HEK293 (cell line): ENCODE data around the gene MAPK12.

Experiments
- CTCF ChIA-PET: fragments of 350-600 bp; formaldehyde crosslinking; extraction: SDS; loops from one replicate; lab custom pipeline; 2021; ENCODE audit warnings: antibody characterized with exemption; lab: Yijun Ruan, JAX
- POLR2A ChIA-PET: fragments of 300-600 bp; formaldehyde crosslinking; extraction: SDS; loops from one replicate; lab custom pipeline; 2020; ENCODE audit warnings: antibody characterized with exemption, inconsistent platforms; lab: Yijun Ruan, JAX
- H3K27ac ChIP-seq: fragments of 200-500 bp; sonication (Bioruptor generic); 2 replicates; pipeline ENCODE4 v1.5.1; 2014; ENCODE audit warnings: low read depth, low read length, control low read depth, inconsistent platforms; ENCODE audit errors: extremely low read depth
- H3K36me3 ChIP-seq, 2 experiments: fragments of 200-500 bp in 1 of 2; sonication (Bioruptor generic) in 1 of 2; 1 replicate in 1 of 2; 2 replicates in 1 of 2; pipeline ENCODE4 v1.5.1; 2014 to 2017; ENCODE audit warnings: inconsistent platforms in 2 of 2, low read length in 2 of 2; ENCODE audit not compliant: control insufficient read depth in 2 of 2, insufficient read depth in 1 of 2
- H3K4me1 ChIP-seq: fragments of 200-500 bp; sonication (Bioruptor generic); 2 replicates; pipeline ENCODE4 v1.5.1; 2014; ENCODE audit warnings: mild to moderate bottlenecking, low read length, inconsistent platforms; ENCODE audit not compliant: control insufficient read depth, insufficient read depth
- H3K4me3 ChIP-seq: 2 replicates; pipeline ENCODE4 v1.5.1; 2011; ENCODE audit warnings: low read depth, mild to moderate bottlenecking, control low read depth, low read length, moderate library complexity
- H3K9me3 ChIP-seq: fragments of 200-500 bp; sonication (Bioruptor generic); 2 replicates; pipeline ENCODE4 v1.5.1; 2014; ENCODE audit warnings: low read depth, low read length, inconsistent platforms; ENCODE audit not compliant: control insufficient read depth, insufficient read depth
- GLIS1 ChIP-seq: fragments of 450-650 bp; formaldehyde crosslinking; IDR thresholded peaks from 2 replicates; pipeline ENCODE4 v1.5.1; 2016; ENCODE audit warnings: missing biosample characterization, missing genetic modification characterization
- KLF1 ChIP-seq: fragments of 450-650 bp; formaldehyde crosslinking; IDR thresholded peaks from 2 replicates; pipeline ENCODE4 v1.5.1; 2016; ENCODE audit warnings: missing biosample characterization, missing genetic modification characterization
- KLF16 ChIP-seq: fragments of 450-650 bp; formaldehyde crosslinking; IDR thresholded peaks from 2 replicates; pipeline ENCODE4 v1.5.1; 2017; ENCODE audit warnings: missing biosample characterization, missing genetic modification characterization
- KLF9 ChIP-seq: fragments of 450-650 bp; formaldehyde crosslinking; IDR thresholded peaks from 2 replicates; pipeline ENCODE4 v1.5.1; 2016; ENCODE audit warnings: missing biosample characterization, missing genetic modification characterization, low read depth
- PRDM10 ChIP-seq: fragments of 450-650 bp; formaldehyde crosslinking; IDR thresholded peaks from 2 replicates; pipeline ENCODE4 v1.5.1; 2016; ENCODE audit warnings: missing biosample characterization, missing genetic modification characterization
- SP2 ChIP-seq: fragments of 450-650 bp; formaldehyde crosslinking; IDR thresholded peaks from 2 replicates; pipeline ENCODE4 v1.5.1; 2016; ENCODE audit warnings: missing biosample characterization, missing genetic modification characterization
- ZBTB17 ChIP-seq: fragments of 450-650 bp; formaldehyde crosslinking; IDR thresholded peaks from 2 replicates; pipeline ENCODE4 v1.5.1; 2016; ENCODE audit warnings: missing biosample characterization, missing genetic modification characterization
- ZBTB44 ChIP-seq: fragments of 450-650 bp; IDR thresholded peaks from 2 replicates; pipeline ENCODE4 v1.5.1; 2018; ENCODE audit warnings: missing biosample characterization, mild to moderate bottlenecking, missing genetic modification characterization
- ZBTB6 ChIP-seq: fragments of 450-650 bp; formaldehyde crosslinking; IDR thresholded peaks from 2 replicates; pipeline ENCODE4 v1.5.1; 2017; ENCODE audit warnings: missing biosample characterization, missing genetic modification characterization
- ZIC2 ChIP-seq: fragments of 450-650 bp; formaldehyde crosslinking; IDR thresholded peaks from 2 replicates; pipeline ENCODE4 v1.5.1; 2016; ENCODE audit warnings: missing biosample characterization, missing genetic modification characterization
- ZNF10 ChIP-seq: fragments of 450-650 bp; formaldehyde crosslinking; IDR thresholded peaks from 2 replicates; pipeline ENCODE4 v1.5.1; 2017; ENCODE audit warnings: missing biosample characterization, missing genetic modification characterization
- ZNF391 ChIP-seq: fragments of 450-650 bp; formaldehyde crosslinking; IDR thresholded peaks from 2 replicates; pipeline ENCODE4 v1.5.1; 2016; ENCODE audit warnings: low read depth, missing biosample characterization, missing genetic modification characterization, borderline replicate concordance
- ZNF626 ChIP-seq: fragments of 450-650 bp; sonication (Bioruptor Pico); formaldehyde crosslinking; IDR thresholded peaks from 2 replicates; pipeline ENCODE4 v1.5.1; 2018; ENCODE audit warnings: missing biosample characterization, missing genetic modification characterization, inconsistent platforms
- ZNF658 ChIP-seq: fragments of 450-650 bp; formaldehyde crosslinking; IDR thresholded peaks from 2 replicates; pipeline ENCODE4; 2016; ENCODE audit warnings: missing biosample characterization, missing genetic modification characterization
- ZNF704 ChIP-seq: fragments of 450-650 bp; formaldehyde crosslinking; IDR thresholded peaks from 2 replicates; pipeline ENCODE4 v1.5.1; 2016; ENCODE audit warnings: missing biosample characterization, missing genetic modification characterization

The MAPK12 gene

GRCh38 chr22:50218996-50219727, 42.3 kb downstream of the MAPK12 start:
- POLR2A ChIA-PET, result interaction anchor here (0.6 to 2.1 kb wide), 2 partner anchors 14 to 32 kb away, joined by 3 to 5 read pairs; partner anchors contain the start of gene HDAC10
- H3K36me3 ChIP-seq, result peaks cover 22 to 98% of the 10 kb centered on the region in 2 experiments
- TF ChIP-seq SP2 (tag by site-specific recombination) (peak; percentile 40; the same call in 1 of the 2 replicates), KLF1 (peak; percentile 93), ZIC2 (tag by site-specific recombination) (peak; percentile 73), ZNF391 (tag by site-specific recombination) (no peak), ZNF704 (tag by site-specific recombination) (no peak), ZNF626 (tag by site-specific recombination) (no peak), PRDM10 (tag by site-specific recombination) (peak; percentile 91), ZBTB44 (tag by site-specific recombination) (0 out of 2 replicates have a peak, but pooled peaks have one; percentile 38), KLF16 (tag by site-specific recombination) (peak; percentile 54; the same call in 1 of the 2 replicates), GLIS1 (peak; percentile 30), ZNF10 (peak; percentile 24; the same call in 1 of the 2 replicates), ZBTB6 (tag by site-specific recombination) (peak; percentile 85), ZNF658 (tag by site-specific recombination) (no peak), KLF9 (peak; percentile 65), ZBTB17 (no peak)
- TF ChIP-seq, all 188 proteins: peak for 10
- Histone ChIP-seq H3K4me1 (peaks cover 2% of the 10 kb centered on the region; the same call in 1 of the 2 replicates), H3K9me3 (no peaks in the 10 kb centered on the region), H3K4me3 (no peak overlapping the region), H3K27ac (no peak overlapping the region)
- CTCF ChIA-PET, result no interaction called here
